ENCODE results near the gene CNN2. TPM values are rescaled to one million over a fixed set of nuclear protein-coding genes. Genes with fewer than 3 reads are reported as not detected.

CNN2 gene
- total and polyA plus RNA-seq, 2 of the 13 experiments (the other 11 are each of a cell fraction or from before 2014, with no cell fraction given) = 63.6 to 70.0 TPM

GRCh38 chr19:1019980-1020867 lies 6.2 kb upstream of the CNN2 start:
- H3K4me3 ChIP-seq (replicated peaks in 1 of 3; ENCODE audit: insufficient read depth in 1 of 3, low read depth in 2 of 3, low read length in 3 of 3) = peak overlapping the region; percentile 69 to 92 (median 90)
- FAIRE-seq (no peak), ATAC-seq (peak; percentile 11), DNase-seq (ENCODE audit: low spot score) (no peak)
- no peaks in the 10 kb centered on the region; a peak in 1 of 5 replicates for H3K27me3 ChIP-seq (ENCODE audit: control insufficient read depth in 1 of 2, insufficient read depth in 2 of 2, low read length in 2 of 2)
- peaks cover 54% of the 10 kb centered on the region for H3K79me2 ChIP-seq (ENCODE audit: insufficient read depth, low read length)
- peaks cover 27% of the 10 kb centered on the region for H4K20me1 ChIP-seq (ENCODE audit: insufficient read depth, low read length)
- H3K9ac ChIP-seq (ENCODE audit: insufficient read depth, low read depth, low read length) = peak overlapping the region; percentile 90
- H2AFZ ChIP-seq (ENCODE audit: low read length) = no peak overlapping the region
- H3K27ac ChIP-seq (ENCODE audit: extremely low read length, insufficient read depth, low read length) = peak overlapping the region; percentile 77
- WGBS (ENCODE audit: low lambda C conversion rate) = 3% methylated on average over 31 of the region's 60 CpGs
- CTCF ChIA-PET (ENCODE audit: low intra/inter-chr PET ratio, low total read pairs) = interaction anchor here (1.1 kb wide), 1 partner anchor 99 kb away, joined by 3 read pairs; no protein-coding TSS in a partner anchor
- H3K36me3 ChIP-seq (replicated peaks in 1 of 2; ENCODE audit: control insufficient read depth in 1 of 2, insufficient read depth in 2 of 2, low read length in 2 of 2) = peaks cover 4% of the 10 kb centered on the region in 2 experiments; a peak in 1 of 5 replicates
- H3K9me3 ChIP-seq (ENCODE audit: low read length) = no peaks in the 10 kb centered on the region
- peak overlapping the region; percentile 93 for H3K4me2 ChIP-seq (ENCODE audit: low read depth, low read length)
- H3K4me1 ChIP-seq (ENCODE audit: insufficient read depth, low read length) = peaks cover 47% of the 10 kb centered on the region
- POLR2A ChIA-PET = interaction anchor here (0.6 to 1.4 kb wide), 6 partner anchors 8 to 236 kb away, joined by 3 to 5 read pairs (median 4); partner anchors contain the start of genes ABCA7 and WDR18
- BruUV-seq (replicated peaks) = no TSS peak
- in situ Hi-C loops (cut with HindIII; ENCODE audit: extremely low pct_ligation_motif_present, low pct_unique_long_range_greater_than_20kb) (no loop called here), intact Hi-C loops (cut with micrococcal nuclease; ENCODE audit: unreplicated experiment) (loop anchor here (2.0 kb wide), 1 partner anchor 67 kb away; no protein-coding TSS in a partner anchor)
- TF ChIP-seq ZBTB26 (CRISPR knock-in tag; IDR thresholded peaks at IDR 0.05; ENCODE audit: borderline replicate concordance) (no peak), SRSF1 (optimal IDR thresholded peaks at IDR 0.05; ENCODE audit: low read depth, low read length) (peak; percentile 34), KLF6 (CRISPR knock-in tag; IDR thresholded peaks at IDR 0.05) (no peak), NR0B2 (CRISPR knock-in tag; IDR thresholded peaks at IDR 0.05) (no peak), ZNF136 (CRISPR knock-in tag; IDR thresholded peaks at IDR 0.05; ENCODE audit: low read depth) (no peak), PRDM10 (CRISPR knock-in tag; IDR thresholded peaks at IDR 0.05; ENCODE audit: low read depth) (no peak), PRDM15 (CRISPR knock-in tag; IDR thresholded peaks at IDR 0.05) (no peak), SP140L (CRISPR knock-in tag; IDR thresholded peaks at IDR 0.05; ENCODE audit: borderline replicate concordance) (no peak), ZNF331 (CRISPR knock-in tag; IDR thresholded peaks at IDR 0.05) (no peak), TRIM24 (CRISPR knock-in tag; IDR thresholded peaks at IDR 0.05) (no peak), ZZZ3 (CRISPR knock-in tag; IDR thresholded peaks at IDR 0.05; ENCODE audit: borderline replicate concordance) (no peak), GLI4 (CRISPR knock-in tag; IDR thresholded peaks at IDR 0.05; ENCODE audit: borderline replicate concordance) (0 out of 2 replicates have a peak, but pooled peaks have one; percentile 27), U2AF1 (optimal IDR thresholded peaks at IDR 0.05; ENCODE audit: low read depth, low read length) (no peak)

Data from HepG2 (cell line).